K562 (cell line): ENCODE results near the gene ZFP3. TPM values are rescaled to one million over a fixed set of nuclear protein-coding genes. Genes with fewer than 3 reads are reported as not detected.

Experiments
- CAMTA2 ChIP-seq: fragments of 250-450 bp; sonication (Bioruptor Pico); conservative IDR thresholded peaks from 2 replicates; pipeline ENCODE4 v1.5.1; 2022
- ETS1 ChIP-seq: conservative IDR thresholded peaks from 2 replicates; pipeline ENCODE4 v1.6.1; 2011; ENCODE audit warnings: low read depth, mild to moderate bottlenecking, low read length; ENCODE audit not compliant: control insufficient read depth
- ID3 ChIP-seq, 2 experiments: fragments of 250-450 bp in 1 of 2; fragments of 450-650 bp in 1 of 2; sonication (Bioruptor Pico) in 1 of 2; IDR thresholded peaks; 2 replicates each; pipeline versions ENCODE4 v1.6.1 to v1.8.0; 2016 to 2021; ENCODE audit warnings: mild to moderate bottlenecking in 2 of 2, moderate library complexity in 2 of 2, missing compliant biosample characterization in 1 of 2, missing genetic modification characterization in 1 of 2
- MAFF ChIP-seq: IDR thresholded peaks from 2 replicates; pipeline ENCODE4 v1.6.1; 2012; ENCODE audit warnings: low read length, improper control_type of control experiment
- NCOA6 ChIP-seq: fragments of 450-650 bp; IDR thresholded peaks from 2 replicates; pipeline ENCODE4 v1.6.1; 2017; ENCODE audit warnings: mild to moderate bottlenecking
- PHB2 ChIP-seq: fragments of 450-650 bp; IDR thresholded peaks from 2 replicates; pipeline ENCODE4 v1.6.1; 2017; ENCODE audit warnings: low read depth
- POLR3G ChIP-seq: IDR thresholded peaks from 2 replicates; pipeline ENCODE4 v1.6.1; 2011; ENCODE audit not compliant: insufficient read length, insufficient replicate concordance; ENCODE audit errors: extremely low read depth
- SMARCA5 ChIP-seq: fragments of 450-650 bp; IDR thresholded peaks from 2 replicates; pipeline ENCODE4 v1.6.1; 2016
- SMARCB1 ChIP-seq: IDR thresholded peaks from 2 replicates; pipeline ENCODE4 v1.6.1; 2011; ENCODE audit warnings: improper control_type of control experiment, low read depth; ENCODE audit not compliant: insufficient read length
- ZNF12 ChIP-seq: sonication (generic); formaldehyde crosslinking; IDR thresholded peaks from 2 replicates; pipeline ENCODE4 v1.4.0; 2020; ENCODE audit warnings: mild to moderate bottlenecking, missing genetic modification reagents
- ZNF436 ChIP-seq: fragments of 250-450, 450-650 bp; sonication (Bioruptor Pico); formaldehyde crosslinking; IDR thresholded peaks from 2 replicates; pipeline ENCODE4 v1.7.0; 2020; ENCODE audit warnings: mild to moderate bottlenecking
- polyA plus RNA-seq, 8 experiments: library from polyadenylated mRNA; depleted of rRNA in 4 of 8; stranded (reverse) in 5 of 8; unstranded in 3 of 8; fragments of >200 nt; fragmentation: Nextera tagmentation in 2 of 8; fragmentation: Illumina TruSeq in 1 of 8; extraction: Ambion mirVana in 2 of 8; extraction: Trizol in 1 of 8; gene quantifications; 2 replicates each; pipeline versions ENCODE4 v1.2.1 to v1.2.3, GENCODE V29; 2011 to 2014; ENCODE audit warnings: inconsistent platforms in 1 of 8, missing spikeins in 1 of 8
- total RNA-seq, 7 experiments: library from RNA; depleted of rRNA in 6 of 7; stranded (reverse); fragments of >200 nt in 6 of 7; fragmentation: Illumina TruSeq in 2 of 7; extraction: Trizol in 2 of 7; gene quantifications; 2 replicates each; pipeline versions ENCODE4 v1.2.1 to v1.2.3, GENCODE V29; 2011 to 2021; ENCODE audit warnings: low replicate concordance in 1 of 7
- TF ChIP-seq, protein P1 (sequence below), 2 experiments: fragments of 450-650 bp; conservative IDR thresholded peaks; 2 replicates each; pipeline ENCODE4 v1.6.1; 2017; ENCODE audit warnings: mild to moderate bottlenecking in 2 of 2, moderate library complexity in 2 of 2
- TF ChIP-seq, protein P2 (sequence below), 2 experiments: IDR thresholded peaks; 2 replicates each; pipeline ENCODE4 v1.6.1; 2011; ENCODE audit warnings: borderline replicate concordance in 1 of 2, control low read depth in 1 of 2, low read depth in 1 of 2, low read length in 1 of 2, mild to moderate bottlenecking in 1 of 2, mixed read lengths in 1 of 2, moderate library complexity in 1 of 2; ENCODE audit not compliant: insufficient read depth in 1 of 2, insufficient read length in 1 of 2, poor library complexity in 1 of 2, severe bottlenecking in 1 of 2; ENCODE audit errors: extremely low read depth in 1 of 2
- TF ChIP-seq, protein P3 (sequence below): fragments of 450-650 bp; IDR thresholded peaks from 2 replicates; pipeline ENCODE4 v1.6.1; 2017; ENCODE audit warnings: antibody characterized with exemption, mild to moderate bottlenecking

The ZFP3 gene
- total and polyA plus RNA-seq, 9 of the 15 experiments (the other 6 are each of a cell fraction or from before 2014, with no cell fraction given) = 0.04 TPM; not detected in 8

DNA sequence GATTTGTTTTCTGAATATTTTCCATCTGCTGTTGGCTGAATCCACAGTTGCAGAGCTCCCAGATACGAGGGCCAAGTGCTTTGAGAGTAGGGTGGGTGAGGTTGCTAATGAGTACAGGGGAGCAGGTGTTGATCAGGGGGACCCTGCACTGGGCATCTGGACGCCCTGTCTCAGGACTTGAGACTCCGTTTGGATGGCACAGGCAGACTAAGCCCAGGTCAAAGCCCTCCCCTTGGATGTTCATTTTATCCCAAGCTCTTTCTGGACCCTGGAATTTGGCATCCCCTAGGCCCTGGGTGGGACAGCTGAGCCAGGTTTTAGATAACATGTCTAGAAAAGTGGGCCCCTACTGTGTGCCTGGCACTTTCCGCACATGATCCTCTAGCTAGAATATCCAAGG is 49.6 kb downstream of the ZFP3 start (continued):
- TF ChIP-seq ZNF436 (CRISPR knock-in tag) = no peak
- no peak for TF ChIP-seq PHB2
- TF ChIP-seq ETS1 = no peak
- no peak for TF ChIP-seq ID3 (CRISPR knock-in tag; IDR thresholded peaks at IDR 0.05)
- no peak for TF ChIP-seq ID3 (tag; IDR thresholded peaks at IDR 0.05)
- no peak for TF ChIP-seq CAMTA2 (CRISPR knock-in tag)
- no peak for TF ChIP-seq MAFF
- no peak for TF ChIP-seq ZNF12 (CRISPR knock-in tag)
- TF ChIP-seq, protein P1, sequence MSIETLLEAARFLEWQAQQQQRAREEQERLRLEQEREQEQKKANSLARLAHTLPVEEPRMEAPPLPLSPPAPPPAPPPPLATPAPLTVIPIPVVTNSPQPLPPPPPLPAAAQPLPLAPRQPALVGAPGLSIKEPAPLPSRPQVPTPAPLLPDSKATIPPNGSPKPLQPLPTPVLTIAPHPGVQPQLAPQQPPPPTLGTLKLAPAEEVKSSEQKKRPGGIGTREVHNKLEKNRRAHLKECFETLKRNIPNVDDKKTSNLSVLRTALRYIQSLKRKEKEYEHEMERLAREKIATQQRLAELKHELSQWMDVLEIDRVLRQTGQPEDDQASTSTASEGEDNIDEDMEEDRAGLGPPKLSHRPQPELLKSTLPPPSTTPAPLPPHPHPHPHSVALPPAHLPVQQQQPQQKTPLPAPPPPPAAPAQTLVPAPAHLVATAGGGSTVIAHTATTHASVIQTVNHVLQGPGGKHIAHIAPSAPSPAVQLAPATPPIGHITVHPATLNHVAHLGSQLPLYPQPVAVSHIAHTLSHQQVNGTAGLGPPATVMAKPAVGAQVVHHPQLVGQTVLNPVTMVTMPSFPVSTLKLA (conservative IDR thresholded peaks at IDR 0.05) = no peak
- TF ChIP-seq SMARCA5 = no peak
- TF ChIP-seq NCOA6 = no peak
- TF ChIP-seq SMARCB1 = no peak
- TF ChIP-seq, protein P2, sequence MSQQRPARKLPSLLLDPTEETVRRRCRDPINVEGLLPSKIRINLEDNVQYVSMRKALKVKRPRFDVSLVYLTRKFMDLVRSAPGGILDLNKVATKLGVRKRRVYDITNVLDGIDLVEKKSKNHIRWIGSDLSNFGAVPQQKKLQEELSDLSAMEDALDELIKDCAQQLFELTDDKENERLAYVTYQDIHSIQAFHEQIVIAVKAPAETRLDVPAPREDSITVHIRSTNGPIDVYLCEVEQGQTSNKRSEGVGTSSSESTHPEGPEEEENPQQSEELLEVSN (IDR thresholded peaks at IDR 0.05; ENCODE audit: borderline replicate concordance in 1 of 2, extremely low read depth in 1 of 2, insufficient read depth in 1 of 2, insufficient read length in 1 of 2, low read depth in 1 of 2, low read length in 1 of 2, poor library complexity in 1 of 2, severe bottlenecking in 1 of 2) = no peak
- TF ChIP-seq, protein P3, sequence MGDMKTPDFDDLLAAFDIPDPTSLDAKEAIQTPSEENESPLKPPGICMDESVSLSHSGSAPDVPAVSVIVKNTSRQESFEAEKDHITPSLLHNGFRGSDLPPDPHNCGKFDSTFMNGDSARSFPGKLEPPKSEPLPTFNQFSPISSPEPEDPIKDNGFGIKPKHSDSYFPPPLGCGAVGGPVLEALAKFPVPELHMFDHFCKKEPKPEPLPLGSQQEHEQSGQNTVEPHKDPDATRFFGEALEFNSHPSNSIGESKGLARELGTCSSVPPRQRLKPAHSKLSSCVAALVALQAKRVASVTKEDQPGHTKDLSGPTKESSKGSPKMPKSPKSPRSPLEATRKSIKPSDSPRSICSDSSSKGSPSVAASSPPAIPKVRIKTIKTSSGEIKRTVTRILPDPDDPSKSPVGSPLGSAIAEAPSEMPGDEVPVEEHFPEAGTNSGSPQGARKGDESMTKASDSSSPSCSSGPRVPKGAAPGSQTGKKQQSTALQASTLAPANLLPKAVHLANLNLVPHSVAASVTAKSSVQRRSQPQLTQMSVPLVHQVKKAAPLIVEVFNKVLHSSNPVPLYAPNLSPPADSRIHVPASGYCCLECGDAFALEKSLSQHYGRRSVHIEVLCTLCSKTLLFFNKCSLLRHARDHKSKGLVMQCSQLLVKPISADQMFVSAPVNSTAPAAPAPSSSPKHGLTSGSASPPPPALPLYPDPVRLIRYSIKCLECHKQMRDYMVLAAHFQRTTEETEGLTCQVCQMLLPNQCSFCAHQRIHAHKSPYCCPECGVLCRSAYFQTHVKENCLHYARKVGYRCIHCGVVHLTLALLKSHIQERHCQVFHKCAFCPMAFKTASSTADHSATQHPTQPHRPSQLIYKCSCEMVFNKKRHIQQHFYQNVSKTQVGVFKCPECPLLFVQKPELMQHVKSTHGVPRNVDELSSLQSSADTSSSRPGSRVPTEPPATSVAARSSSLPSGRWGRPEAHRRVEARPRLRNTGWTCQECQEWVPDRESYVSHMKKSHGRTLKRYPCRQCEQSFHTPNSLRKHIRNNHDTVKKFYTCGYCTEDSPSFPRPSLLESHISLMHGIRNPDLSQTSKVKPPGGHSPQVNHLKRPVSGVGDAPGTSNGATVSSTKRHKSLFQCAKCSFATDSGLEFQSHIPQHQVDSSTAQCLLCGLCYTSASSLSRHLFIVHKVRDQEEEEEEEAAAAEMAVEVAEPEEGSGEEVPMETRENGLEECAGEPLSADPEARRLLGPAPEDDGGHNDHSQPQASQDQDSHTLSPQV = no peak
- no peak for TF ChIP-seq POLR3G
